Spleen (tissue), 11 donors: ENCODE data around the gene DTD2. TPM values are rescaled to one million over a fixed set of nuclear protein-coding genes. Genes with fewer than 3 reads are reported as not detected.

Experiments
- DNase-seq: peaks from one replicate; pipeline ENCODE4 v3.0.0-alpha.2; 2020
- H3K27ac ChIP-seq, 8 donors: fragments of 200-600 bp; sonication (generic) in 7 of 8; 1 replicate in 4 of 8; 2 replicates in 4 of 8; pipeline versions ENCODE4 v1.5.0 to v1.8.0; 2016 to 2021; ENCODE audit warnings: inconsistent platforms in 4 of 8, mild to moderate bottlenecking in 4 of 8, moderate library complexity in 1 of 8
- H3K27me3 ChIP-seq, 7 donors: fragments of 200-600 bp; sonication (generic) in 6 of 7; replicated peaks in 1 of 7; 1 replicate in 4 of 7; 2 replicates in 3 of 7; pipeline versions ENCODE4 v1.5.0 to v1.8.0; 2016 to 2021; ENCODE audit warnings: inconsistent platforms in 3 of 7, mild to moderate bottlenecking in 1 of 7
- H3K36me3 ChIP-seq, 6 donors: fragments of 200-600 bp; sonication (generic) in 5 of 6; 1 replicate in 4 of 6; 2 replicates in 2 of 6; pipeline versions ENCODE4 v1.5.0 to v1.8.0; 2016 to 2021; ENCODE audit warnings: inconsistent platforms in 2 of 6
- H3K4me1 ChIP-seq, 6 donors: fragments of 200-600 bp; sonication (generic) in 5 of 6; 1 replicate in 3 of 6; 2 replicates in 3 of 6; pipeline versions ENCODE4 v1.5.0 to v1.8.0; 2016 to 2021; ENCODE audit warnings: inconsistent platforms in 3 of 6
- H3K4me3 ChIP-seq, 8 donors: fragments of 200-600 bp; sonication (generic) in 7 of 8; 1 replicate in 4 of 8; 2 replicates in 4 of 8; pipeline versions ENCODE4 v1.5.0 to v1.8.0; 2016 to 2021; ENCODE audit warnings: inconsistent platforms in 4 of 8, mild to moderate bottlenecking in 4 of 8, moderate library complexity in 2 of 8
- H3K9me3 ChIP-seq, 8 donors: fragments of 200-600 bp; sonication (generic) in 7 of 8; 1 replicate in 4 of 8; 2 replicates in 4 of 8; pipeline versions ENCODE4 v1.5.0 to v1.8.0; 2016 to 2021; ENCODE audit warnings: inconsistent platforms in 4 of 8
- POLR2A ChIP-seq, 3 donors: fragments of 450-650 bp; IDR thresholded peaks; one replicate each; pipeline ENCODE4 v1.5.1; 2017; ENCODE audit warnings: antibody characterized with exemption in 3 of 3, mild to moderate bottlenecking in 1 of 3
- POLR2AphosphoS5 ChIP-seq, 3 donors: sonication (generic); formaldehyde crosslinking; IDR thresholded peaks; one replicate each; pipeline ENCODE4 v1.5.1; 2017; ENCODE audit warnings: antibody characterized with exemption in 3 of 3
- WGBS, 5 donors: extraction: QIAGEN DNeasy Blood & Tissue Kit in 3 of 5; methylation state at CpG; one replicate each; pipeline versions ENCODE4 v1.1.5 to v1.1.7; 2013 to 2018; 5-methylcytosine and 5-hydroxymethylcytosine counted together
- intact Hi-C: fragments of 100-400 bp; cut with DNase I; formaldehyde crosslinking; loops from one replicate; pipeline ENCODE4 v1.15.0; 2023; ENCODE audit warnings: low total_unique reads
- polyA plus RNA-seq, 3 donors: library from polyadenylated mRNA; stranded (reverse); fragments of 200-250 nt; gene quantifications; one replicate each; pipeline ENCODE4 v1.2.1, GENCODE V29; 2013
- total RNA-seq, 7 donors: library from RNA; depleted of rRNA in 3 of 7; stranded (reverse); fragments of >200 nt in 3 of 7; fragmentation: NEBNext Ultra II Directional in 4 of 7; extraction: Animal tissue kit (Norgen Biotek cat#: 25700) in 4 of 7; gene quantifications; one replicate each; pipeline versions ENCODE4 v1.1.0 to v1.2.1, GENCODE V29; 2016 to 2021
- TF ChIP-seq, protein P1 (sequence below), 11 experiments: fragments of 200-600 bp in 7 of 11; fragments of 450-650 bp in 4 of 11; sonication (generic) in 4 of 11; IDR thresholded peaks in 8 of 11; conservative IDR thresholded peaks in 3 of 11; 1 replicate in 7 of 11; 2 replicates in 4 of 11; pipeline versions ENCODE4 v1.4.0 to v1.8.0; 2016 to 2021; ENCODE audit warnings: antibody characterized with exemption in 11 of 11, inconsistent platforms in 4 of 11, mild to moderate bottlenecking in 1 of 11
- donor health status: healthy with polysubstance abuse.
- donor health status: DM: no; HTN: no; CAD: no; lungs with moderate emphysema.
- donor health status: DM: no; HTN: no; CAD: no.
- donor health status: Bipolar disorder and iron deficiency.
- donor health status: healthy.
- donor health status: DM: no; HTN: no; CAD: no.
- donor health status: DM: yes; HTN: yes; CAD: no.

The DTD2 gene
- total and polyA plus RNA-seq, 10 donors: 5.6 to 27.7 (median 15.9) TPM

DNA sequence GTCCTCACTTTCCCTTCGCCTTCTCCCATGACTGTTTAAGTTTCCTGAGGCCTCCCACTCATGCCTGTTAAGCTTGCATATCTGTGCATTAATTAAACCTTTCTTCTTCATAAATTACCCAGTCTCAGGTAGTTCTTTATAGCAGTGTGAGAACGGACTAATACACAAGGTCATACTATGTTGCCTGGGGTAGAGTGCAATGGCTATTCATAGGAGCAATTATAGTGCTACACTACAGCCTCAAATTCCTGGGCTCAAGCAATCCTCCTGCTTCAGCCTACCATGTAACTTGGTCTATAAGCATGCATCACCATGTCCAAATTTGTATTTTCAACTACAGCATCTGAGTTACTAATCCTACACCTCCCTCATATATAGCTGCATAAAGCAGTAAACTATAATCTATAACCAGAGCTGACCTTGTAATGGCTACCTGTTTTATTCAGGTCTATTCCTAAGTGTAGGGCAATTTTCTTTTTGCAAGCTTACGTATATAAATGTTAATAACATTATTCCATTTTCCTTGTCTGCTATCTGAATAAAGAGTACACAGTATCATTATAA is 55.9 kb downstream of the DTD2 start:
- Histone ChIP-seq H3K27me3 (no peaks in the 10 kb centered on the region), H3K27ac (no peak overlapping the region), H3K4me3 (no peak overlapping the region), H3K4me1 (peaks cover 0 to 23% (median 0%) of the 10 kb centered on the region in 6 donors), H3K9me3 (no peaks in the 10 kb centered on the region), H3K36me3 (peaks cover 0 to 70% (median 24%) of the 10 kb centered on the region in 6 donors)
- TF ChIP-seq POLR2AphosphoS5 (IDR thresholded peaks at IDR 0.05): no peak
- no peak for TF ChIP-seq POLR2A (IDR thresholded peaks at IDR 0.05)
- TF ChIP-seq, protein P1, sequence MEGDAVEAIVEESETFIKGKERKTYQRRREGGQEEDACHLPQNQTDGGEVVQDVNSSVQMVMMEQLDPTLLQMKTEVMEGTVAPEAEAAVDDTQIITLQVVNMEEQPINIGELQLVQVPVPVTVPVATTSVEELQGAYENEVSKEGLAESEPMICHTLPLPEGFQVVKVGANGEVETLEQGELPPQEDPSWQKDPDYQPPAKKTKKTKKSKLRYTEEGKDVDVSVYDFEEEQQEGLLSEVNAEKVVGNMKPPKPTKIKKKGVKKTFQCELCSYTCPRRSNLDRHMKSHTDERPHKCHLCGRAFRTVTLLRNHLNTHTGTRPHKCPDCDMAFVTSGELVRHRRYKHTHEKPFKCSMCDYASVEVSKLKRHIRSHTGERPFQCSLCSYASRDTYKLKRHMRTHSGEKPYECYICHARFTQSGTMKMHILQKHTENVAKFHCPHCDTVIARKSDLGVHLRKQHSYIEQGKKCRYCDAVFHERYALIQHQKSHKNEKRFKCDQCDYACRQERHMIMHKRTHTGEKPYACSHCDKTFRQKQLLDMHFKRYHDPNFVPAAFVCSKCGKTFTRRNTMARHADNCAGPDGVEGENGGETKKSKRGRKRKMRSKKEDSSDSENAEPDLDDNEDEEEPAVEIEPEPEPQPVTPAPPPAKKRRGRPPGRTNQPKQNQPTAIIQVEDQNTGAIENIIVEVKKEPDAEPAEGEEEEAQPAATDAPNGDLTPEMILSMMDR (IDR thresholded peaks at IDR 0.05 in 8 of 11, conservative IDR thresholded peaks at IDR 0.05 in 3 of 11): no peak
- DNase-seq: no peak
- intact Hi-C loops: no loop called here
- WGBS, 5 donors: 94 to 98% (median 97%) methylated on average over 3 of the region's 3 CpGs

DNA sequence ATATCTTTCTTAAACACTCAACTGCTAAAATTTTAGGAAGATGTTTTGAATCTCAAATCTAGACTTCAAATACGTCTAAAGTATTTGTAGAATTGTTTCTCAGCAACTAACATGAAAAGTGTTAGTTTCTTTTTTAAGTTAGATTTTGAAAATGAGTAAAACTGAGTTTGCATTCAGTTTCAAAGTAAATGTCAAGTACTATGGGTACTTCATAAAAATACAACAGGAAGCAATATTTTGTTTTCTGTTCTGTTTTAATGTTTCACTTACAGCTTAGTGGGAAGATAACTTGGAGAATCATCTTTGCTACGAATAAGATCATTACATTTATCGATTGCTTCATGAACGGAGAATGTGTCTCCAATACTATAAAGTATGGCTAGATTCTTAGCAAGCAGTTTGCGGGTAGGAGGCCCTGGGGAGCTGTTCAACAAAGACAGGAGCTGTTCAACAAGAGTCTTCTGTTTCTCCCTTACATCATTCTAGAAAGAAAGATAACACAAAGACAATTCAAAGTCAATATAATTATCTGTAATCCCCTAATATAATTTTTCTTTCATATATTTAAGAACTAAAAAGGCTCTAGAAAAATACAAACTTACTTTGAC is 57.2 kb downstream of the DTD2 start:
- Histone ChIP-seq H3K4me1 (peaks cover 0 to 11% (median 0%) of the 10 kb centered on the region in 6 donors), H3K9me3 (no peaks in the 10 kb centered on the region), H3K36me3 (peaks cover 0 to 81% (median 32%) of the 10 kb centered on the region in 6 donors), H3K4me3 (no peak overlapping the region), H3K27me3 (no peaks in the 10 kb centered on the region), H3K27ac (peak overlapping the region in 1 of 8 donors; percentile 8)
- intact Hi-C loops: no loop called here
- no peak for DNase-seq
- WGBS, 5 donors: 71 to 85% (median 78%) methylated on average over 5 of the region's 5 CpGs
- TF ChIP-seq, protein P1 (IDR thresholded peaks at IDR 0.05 in 8 of 11, conservative IDR thresholded peaks at IDR 0.05 in 3 of 11): no peak
- TF ChIP-seq POLR2AphosphoS5 (IDR thresholded peaks at IDR 0.05) (no peak), POLR2A (IDR thresholded peaks at IDR 0.05) (no peak)

Other genes starting within 250 kb of the DTD2 start
- 100 to 1,000 TPM; 133 to 176 (median 160) TPM for gene HECTD1, start 249.7 kb downstream of the DTD2 start, total RNA-seq
- gene HECTD1, start 249.7 kb downstream of the DTD2 start, polyA plus RNA-seq: 10 to 100 TPM; 27.6 to 31.4 (median 28.6) TPM
- 10 to 100 TPM; 22.1 to 52.2 (median 36.0) TPM for gene HEATR5A, start 37.0 kb downstream of the DTD2 start, total RNA-seq
- 1 to 10 TPM; 4.4 to 7.5 (median 5.0) TPM for gene HEATR5A, start 37.0 kb downstream of the DTD2 start, polyA plus RNA-seq
- gene GPR33, start 30.5 kb upstream of the DTD2 start, total RNA-seq: not detected
- gene GPR33, start 30.5 kb upstream of the DTD2 start, polyA plus RNA-seq: not detected
- 10 to 100 TPM; 12.3 to 28.2 (median 18.0) TPM for gene NUBPL, start 103.9 kb upstream of the DTD2 start, total RNA-seq
- 1 to 10 TPM; 4.1 to 5.5 (median 4.9) TPM for gene NUBPL, start 103.9 kb upstream of the DTD2 start, polyA plus RNA-seq